GM19023 (cell line): ENCODE results near the gene IRS2.

ENCODE experiments used
- ATAC-seq: cut with Tn5 transposase; IDR thresholded peaks from one replicate; pipeline ENCODE4 v1.9.1; 2021; ENCODE audit warnings: mild to moderate bottlenecking, moderate library complexity; ENCODE audit not compliant: unreplicated experiment

The IRS2 gene

GRCh38 chr13:109782823-109783431 is 3.5 kb downstream of the IRS2 start:
- ATAC-seq: no peak

GRCh38 chr13:109782066-109782822 is 4.1 kb downstream of the IRS2 start:
- ATAC-seq: no peak

GRCh38 chr13:109781384-109782065 is 4.9 kb downstream of the IRS2 start:
- ATAC-seq: no peak

GRCh38 chr13:109780845-109781383 is 5.5 kb downstream of the IRS2 start:
- ATAC-seq: no peak

GRCh38 chr13:109779876-109780510 is 6.4 kb downstream of the IRS2 start:
- ATAC-seq: no peak

- no peak for ATAC-seq
Measured at GRCh38 chr13:109779074-109779473, 7.3 kb downstream of the IRS2 start.

GRCh38 chr13:109778102-109778542 is 8.3 kb downstream of the IRS2 start:
- ATAC-seq: no peak

GRCh38 chr13:109776575-109776974 is 9.8 kb downstream of the IRS2 start:
- ATAC-seq: no peak

- ATAC-seq: no peak
Measured at GRCh38 chr13:109773786-109774185, 12.6 kb downstream of the IRS2 start.

GRCh38 chr13:109773276-109773675 is 13.1 kb downstream of the IRS2 start:
- ATAC-seq: no peak

- ATAC-seq: no peak
Measured at GRCh38 chr13:109771926-109772325, 14.5 kb downstream of the IRS2 start.

GRCh38 chr13:109770436-109770835 is 15.9 kb downstream of the IRS2 start:
- no peak for ATAC-seq

GRCh38 chr13:109769921-109770320 is 16.5 kb downstream of the IRS2 start:
- no peak for ATAC-seq

- ATAC-seq: no peak
Measured at GRCh38 chr13:109769275-109769674, 17.1 kb downstream of the IRS2 start.

GRCh38 chr13:109768616-109769015 is 17.8 kb downstream of the IRS2 start:
- no peak for ATAC-seq

GRCh38 chr13:109768176-109768575 is 18.2 kb downstream of the IRS2 start:
- no peak for ATAC-seq

GRCh38 chr13:109767023-109767422 is 19.4 kb downstream of the IRS2 start:
- ATAC-seq: no peak

GRCh38 chr13:109764470-109765291 is 21.7 kb downstream of the IRS2 start:
- no peak for ATAC-seq

GRCh38 chr13:109764045-109764444 is 22.3 kb downstream of the IRS2 start:
- ATAC-seq: no peak

- ATAC-seq: no peak
Measured at GRCh38 chr13:109762791-109763190, 23.6 kb downstream of the IRS2 start.
